ENCODE results near the gene RENBP.
"Not testable (repeated sequence)": the region's sequence is repeated elsewhere in the genome, so short reads cannot be mapped to it uniquely, and the experiment has no call there.

Gene RENBP

GRCh38 chrX:153984351-153985178 lies 40.1 kb upstream of the RENBP start:
- H3K27ac ChIP-seq: no peak overlapping the region
- TF ChIP-seq CTCF (conservative IDR thresholded peaks at IDR 0.05) (no peak), ZFX (IDR thresholded peaks at IDR 0.05) (no peak)

GRCh38 chrX:153983321-153983801 lies 38.9 kb upstream of the RENBP start:
- no peak overlapping the region for H3K27ac ChIP-seq
- TF ChIP-seq ZFX (IDR thresholded peaks at IDR 0.05): no peak

- no peak overlapping the region for H3K27ac ChIP-seq
- no peak for TF ChIP-seq CTCF (conservative IDR thresholded peaks at IDR 0.05)
- no peak for TF ChIP-seq ZFX (IDR thresholded peaks at IDR 0.05)
Measured at GRCh38 chrX:153981771-153982533, 37.5 kb upstream of the RENBP start.

- TF ChIP-seq ZFX (IDR thresholded peaks at IDR 0.05) (no peak), CTCF (conservative IDR thresholded peaks at IDR 0.05) (no peak)
- H3K27ac ChIP-seq: no peak overlapping the region
Measured at GRCh38 chrX:153981231-153981630, 36.8 kb upstream of the RENBP start.

GRCh38 chrX:153980394-153980793 lies 36.0 kb upstream of the RENBP start:
- not testable (repeated sequence) for H3K27ac ChIP-seq

- peak overlapping the region; percentile 100 for H3K27ac ChIP-seq
- TF ChIP-seq CTCF (conservative IDR thresholded peaks at IDR 0.05) (no peak), ZFX (IDR thresholded peaks at IDR 0.05) (no peak)
Measured at GRCh38 chrX:153974726-153975286, 30.4 kb upstream of the RENBP start.

- no peak for TF ChIP-seq ZFX (IDR thresholded peaks at IDR 0.05)
- TF ChIP-seq CTCF (conservative IDR thresholded peaks at IDR 0.05): no peak
- H3K27ac ChIP-seq: peak overlapping the region; percentile 100
Measured at GRCh38 chrX:153974003-153974725, 29.7 kb upstream of the RENBP start.
